22Rv1 (cell line): ENCODE results near the gene RBSN.

Experiments used
- ZFX ChIP-seq: fragments of 450-650 bp; IDR thresholded peaks from 2 replicates; pipeline ENCODE4 v1.6.1; 2017; ENCODE audit warnings: antibody characterized with exemption, borderline replicate concordance
- TF ChIP-seq, protein P1 (sequence below): fragments of 450-650 bp; IDR thresholded peaks from 2 replicates; pipeline ENCODE4 v1.5.1; 2017; ENCODE audit warnings: mild to moderate bottlenecking

DNA sequence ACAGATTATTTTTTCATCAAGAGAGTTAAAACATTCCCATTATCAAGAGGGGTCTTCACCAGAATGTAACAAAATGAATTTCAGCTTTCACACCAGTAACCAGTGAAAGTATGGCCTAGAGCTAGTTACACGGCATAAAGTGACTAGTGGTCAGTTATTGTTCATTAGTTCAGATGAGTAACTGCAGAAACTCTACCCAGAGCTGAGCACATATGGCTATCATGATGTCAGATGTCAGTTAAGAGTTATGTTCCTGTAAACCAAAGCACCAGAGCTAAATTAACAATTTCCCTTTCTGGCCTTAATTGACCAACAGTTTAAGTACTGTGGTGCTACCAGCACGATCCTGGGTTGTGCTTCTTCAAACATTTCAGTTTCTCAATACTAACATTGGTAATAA lies 27.2 kb downstream of the RBSN start:
- TF ChIP-seq, protein P1, sequence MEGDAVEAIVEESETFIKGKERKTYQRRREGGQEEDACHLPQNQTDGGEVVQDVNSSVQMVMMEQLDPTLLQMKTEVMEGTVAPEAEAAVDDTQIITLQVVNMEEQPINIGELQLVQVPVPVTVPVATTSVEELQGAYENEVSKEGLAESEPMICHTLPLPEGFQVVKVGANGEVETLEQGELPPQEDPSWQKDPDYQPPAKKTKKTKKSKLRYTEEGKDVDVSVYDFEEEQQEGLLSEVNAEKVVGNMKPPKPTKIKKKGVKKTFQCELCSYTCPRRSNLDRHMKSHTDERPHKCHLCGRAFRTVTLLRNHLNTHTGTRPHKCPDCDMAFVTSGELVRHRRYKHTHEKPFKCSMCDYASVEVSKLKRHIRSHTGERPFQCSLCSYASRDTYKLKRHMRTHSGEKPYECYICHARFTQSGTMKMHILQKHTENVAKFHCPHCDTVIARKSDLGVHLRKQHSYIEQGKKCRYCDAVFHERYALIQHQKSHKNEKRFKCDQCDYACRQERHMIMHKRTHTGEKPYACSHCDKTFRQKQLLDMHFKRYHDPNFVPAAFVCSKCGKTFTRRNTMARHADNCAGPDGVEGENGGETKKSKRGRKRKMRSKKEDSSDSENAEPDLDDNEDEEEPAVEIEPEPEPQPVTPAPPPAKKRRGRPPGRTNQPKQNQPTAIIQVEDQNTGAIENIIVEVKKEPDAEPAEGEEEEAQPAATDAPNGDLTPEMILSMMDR, result no peak
- no peak for TF ChIP-seq ZFX
